WTC11 (cell line): ENCODE measurements around the gene ASS1. TPM values are rescaled to one million over a fixed set of nuclear protein-coding genes. Genes with fewer than 3 reads are reported as not detected.
A peak's percentile ranks its signal among the peaks of the same experiment; 100 is the strongest.

ENCODE experiments used
- ATAC-seq: fragments of 200-7000 bp; cut with Tn5 transposase; 2 replicates; pipeline ENCODE4 v1.10.0; 2021; ENCODE audit warnings: mild to moderate bottlenecking, moderate library complexity
- CTCF ChIA-PET: fragments of 300-600 bp; sonication (Branson Sonifier 250); formaldehyde crosslinking; loops from one replicate; lab custom pipeline; 2021; ENCODE audit warnings: antibody characterized with exemption; lab: Charles Lee
- POLR2A ChIA-PET: fragments of 350-600 bp; sonication (Branson Sonifier 250); formaldehyde crosslinking; loops from one replicate; lab custom pipeline; 2021; ENCODE audit warnings: antibody characterized with exemption; lab: Charles Lee
- DNase-seq: peaks from one replicate; pipeline ENCODE4 v3.0.0; 2021; ENCODE audit warnings: low spot score
- H3K27ac Mint-ChIP-seq: 2 replicates; pipeline ENCODE4 v1.8.0; 2021; ENCODE audit warnings: mixed read lengths
- H3K27me3 Mint-ChIP-seq: 2 replicates; pipeline ENCODE4 v1.8.0; 2021; ENCODE audit warnings: low read depth, mild to moderate bottlenecking, moderate library complexity, mixed read lengths
- H3K36me3 Mint-ChIP-seq: 2 replicates; pipeline ENCODE4 v1.8.0; 2021; ENCODE audit warnings: mixed read lengths
- H3K4me1 Mint-ChIP-seq: 2 replicates; pipeline ENCODE4 v1.8.0; 2022; ENCODE audit warnings: mixed read lengths
- H3K4me3 Mint-ChIP-seq: 2 replicates; pipeline ENCODE4 v1.8.0; 2021; ENCODE audit warnings: mild to moderate bottlenecking, moderate library complexity, mixed read lengths
- H3K9me3 Mint-ChIP-seq: 2 replicates; pipeline ENCODE4 v1.8.0; 2021; ENCODE audit warnings: mixed read lengths
- CBFB ChIP-seq: sonication (generic); formaldehyde crosslinking; IDR thresholded peaks from 2 replicates; pipeline ENCODE4 v1.8.1; 2022; ENCODE audit warnings: mild to moderate bottlenecking, low read depth, missing genetic modification reagents
- CREB1 ChIP-seq: sonication (generic); formaldehyde crosslinking; IDR thresholded peaks from 2 replicates; pipeline ENCODE4 v1.8.0; 2023; ENCODE audit warnings: mild to moderate bottlenecking, missing genetic modification reagents
- GABPB1 ChIP-seq: sonication (generic); formaldehyde crosslinking; IDR thresholded peaks from 2 replicates; pipeline ENCODE4 v1.8.1; 2023; ENCODE audit warnings: mild to moderate bottlenecking, missing genetic modification reagents
- GRHL2 ChIP-seq: fragments of 250-450 bp; sonication (Bioruptor Pico); IDR thresholded peaks from 2 replicates; pipeline ENCODE4 v1.8.0; 2022; ENCODE audit warnings: mild to moderate bottlenecking, moderate library complexity; ENCODE audit not compliant: insufficient replicate concordance, severe bottlenecking
- IRF2 ChIP-seq: sonication (generic); formaldehyde crosslinking; IDR thresholded peaks from 2 replicates; pipeline ENCODE4 v1.8.0; 2022; ENCODE audit warnings: low read depth, missing genetic modification reagents, borderline replicate concordance
- NR3C1 ChIP-seq: sonication (generic); formaldehyde crosslinking; conservative IDR thresholded peaks from 2 replicates; pipeline ENCODE4 v1.8.1; 2023; ENCODE audit warnings: low read depth, mild to moderate bottlenecking, missing genetic modification reagents
- OVOL2 ChIP-seq: fragments of 250-450 bp; sonication (Bioruptor Pico); IDR thresholded peaks from 2 replicates; pipeline ENCODE4 v1.9.0; 2021; ENCODE audit warnings: mild to moderate bottlenecking, borderline replicate concordance
- SOX15 ChIP-seq: fragments of 250-450 bp; sonication (Bioruptor Pico); IDR thresholded peaks from 2 replicates; pipeline ENCODE4 v1.9.0; 2021; ENCODE audit warnings: mild to moderate bottlenecking
- ZNF121 ChIP-seq: sonication (generic); formaldehyde crosslinking; IDR thresholded peaks from 2 replicates; pipeline ENCODE4 v1.8.0; 2023; ENCODE audit warnings: missing genetic modification reagents
- ZNF138 ChIP-seq: sonication (generic); formaldehyde crosslinking; conservative IDR thresholded peaks from 2 replicates; pipeline ENCODE4 v1.8.1; 2022; ENCODE audit warnings: mild to moderate bottlenecking, moderate library complexity, missing genetic modification reagents
- ZNF219 ChIP-seq: sonication (generic); formaldehyde crosslinking; IDR thresholded peaks from 2 replicates; pipeline ENCODE4 v1.8.0; 2023; ENCODE audit warnings: missing genetic modification reagents, mild to moderate bottlenecking, borderline replicate concordance
- ZNF263 ChIP-seq: sonication (generic); formaldehyde crosslinking; IDR thresholded peaks from 2 replicates; pipeline ENCODE4 v1.8.1; 2022; ENCODE audit warnings: low read depth, mild to moderate bottlenecking, moderate library complexity, missing genetic modification reagents
- ZNF671 ChIP-seq: fragments of 250-450 bp; sonication (Bioruptor Pico); IDR thresholded peaks from 2 replicates; pipeline ENCODE4 v1.8.0; 2021; ENCODE audit warnings: mild to moderate bottlenecking
- total RNA-seq: library from RNA; stranded (reverse); gene quantifications from 3 replicates; pipeline ENCODE4 v1.2.3, GENCODE V29; 2021
- TF ChIP-seq, protein P1 (sequence below): sonication (generic); formaldehyde crosslinking; IDR thresholded peaks from 2 replicates; pipeline ENCODE4 v1.8.1; 2023; ENCODE audit warnings: mild to moderate bottlenecking, missing genetic modification reagents
- TF ChIP-seq, protein P2 (sequence below): sonication (generic); formaldehyde crosslinking; IDR thresholded peaks from 2 replicates; pipeline ENCODE4 v1.8.1; 2022; ENCODE audit warnings: mild to moderate bottlenecking, missing genetic modification reagents, moderate library complexity, borderline replicate concordance

ASS1 gene
- total RNA-seq, 1 experiment from 2014 or later: 95.7 TPM

DNA sequence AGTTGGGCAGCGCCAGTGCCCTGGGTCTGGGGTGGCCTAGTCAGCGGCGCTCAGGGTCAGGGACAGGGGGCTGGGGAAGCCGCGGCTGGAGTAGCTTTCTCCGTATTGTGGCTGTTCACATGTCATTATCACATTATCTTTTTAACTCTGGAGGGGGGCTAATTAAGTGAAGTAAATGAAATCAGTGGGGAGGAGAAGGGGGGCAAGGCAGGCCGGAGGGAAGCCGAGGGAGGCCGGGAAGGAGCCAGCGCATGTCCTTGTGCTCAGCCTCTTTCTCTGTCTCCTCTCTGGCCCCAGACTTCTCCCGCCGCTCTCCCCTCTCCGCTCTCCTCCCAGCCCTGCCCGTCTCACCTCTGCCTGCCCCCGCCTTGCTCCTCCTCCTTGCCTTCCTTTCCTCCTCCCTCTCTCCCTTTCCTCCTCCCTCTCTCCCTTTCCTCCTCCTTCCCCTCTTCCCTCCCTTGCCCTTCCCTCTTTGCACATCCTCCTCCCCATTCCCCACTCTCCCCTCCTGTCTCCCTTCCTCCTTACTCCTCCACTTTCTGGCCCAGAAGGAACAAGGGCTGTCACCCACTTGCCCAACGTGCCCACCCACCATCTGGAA is 38.7 kb downstream of the ASS1 start:
- POLR2A ChIA-PET: no interaction called here
- Mint-ChIP-seq H3K27me3 (no peaks in the 10 kb centered on the region), H3K9me3 (no peaks in the 10 kb centered on the region), H3K36me3 (no peaks in the 10 kb centered on the region), H3K27ac (no peak overlapping the region), H3K4me1 (0 out of 2 replicates have a peak, but pooled peaks cover 3% of the 10 kb centered on the region), H3K4me3 (no peak overlapping the region)
- ATAC-seq: peak; percentile 47
- no peak for DNase-seq
- CTCF ChIA-PET: no interaction called here
- TF ChIP-seq GABPB1 (no peak), ZNF263 (peak; percentile 77; the same call in 1 of the 2 replicates)

DNA sequence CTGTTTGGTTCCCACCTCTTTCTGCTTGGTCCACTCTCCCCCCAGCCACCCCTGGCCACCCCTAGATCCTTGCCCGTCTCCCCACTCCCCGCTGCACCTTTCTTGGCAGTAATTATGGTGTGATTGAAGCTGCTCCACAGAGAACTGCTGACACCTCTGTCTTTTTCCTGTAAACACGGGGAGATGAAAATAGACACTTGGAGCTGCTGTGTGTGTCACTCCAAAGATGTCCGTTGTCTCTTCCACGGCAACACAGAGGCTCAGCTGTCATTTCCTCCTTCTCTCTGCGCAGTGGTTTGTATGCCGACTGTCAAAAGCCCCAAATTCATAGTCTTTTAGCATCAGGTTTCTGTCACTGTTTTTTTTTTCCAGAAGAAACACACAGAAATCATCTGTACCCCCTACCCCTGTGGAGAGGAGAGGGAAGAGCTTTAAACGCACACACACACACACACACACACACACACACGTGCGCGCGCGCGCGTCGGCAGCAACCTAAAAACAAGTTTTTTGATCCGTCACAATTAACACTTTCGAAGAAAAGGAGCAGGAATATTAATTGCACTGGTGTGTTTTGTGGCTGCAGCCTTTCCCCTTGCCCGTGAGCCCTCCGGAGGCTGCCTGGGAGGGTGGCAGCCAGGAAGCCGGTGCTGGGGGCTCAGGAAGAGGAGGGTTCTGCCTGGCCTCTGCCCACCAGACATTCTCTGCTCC is 39.8 kb downstream of the ASS1 start:
- no peak overlapping the region; the same call in 1 of the 2 replicates for H3K27ac Mint-ChIP-seq
- CTCF ChIA-PET: interaction anchor here (0.7 to 1.3 kb wide), 2 partner anchors 151 to 199 kb away, joined by 3 read pairs; no protein-coding TSS in a partner anchor
- H3K4me1 Mint-ChIP-seq: 0 out of 2 replicates have a peak, but pooled peaks cover 3% of the 10 kb centered on the region
- ATAC-seq: no peak
- H3K9me3 Mint-ChIP-seq: no peaks in the 10 kb centered on the region
- DNase-seq: no peak
- POLR2A ChIA-PET: no interaction called here
- no peaks in the 10 kb centered on the region for H3K36me3 Mint-ChIP-seq
- no peak for TF ChIP-seq CBFB (CRISPR knock-in tag)
- no peak for TF ChIP-seq ZNF219
- TF ChIP-seq CREB1 (CRISPR knock-in tag): no peak
- TF ChIP-seq, all 79 proteins: peak for 0
- no peak overlapping the region for H3K4me3 Mint-ChIP-seq
- H3K27me3 Mint-ChIP-seq: no peaks in the 10 kb centered on the region

DNA sequence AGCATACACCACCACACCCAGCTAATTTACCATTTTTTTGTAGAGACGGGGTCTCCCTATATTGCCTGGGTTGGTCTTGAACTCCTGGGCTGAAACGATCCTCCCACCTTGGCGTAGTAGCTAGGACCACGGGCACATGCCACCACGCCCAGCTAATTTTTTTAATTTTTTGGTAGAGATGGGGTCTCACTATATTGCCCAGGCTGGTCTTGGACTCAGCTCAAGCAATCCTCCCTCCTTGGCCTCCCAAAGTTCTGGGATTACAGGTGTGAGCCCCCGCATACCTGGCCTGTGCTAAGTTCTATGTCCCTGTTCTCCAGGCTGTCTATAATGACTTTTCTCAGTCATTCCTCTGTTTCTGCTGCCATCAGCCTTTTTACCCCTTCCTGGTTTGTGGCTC is 41.3 kb downstream of the ASS1 start:
- ChIA-PET CTCF (interaction anchor here (0.6 to 1.3 kb wide), 3 partner anchors 21 to 222 kb away, joined by 3 read pairs; no protein-coding TSS in a partner anchor), POLR2A (no interaction called here)
- TF ChIP-seq IRF2 (CRISPR knock-in tag): no peak
- TF ChIP-seq ZNF121: peak; percentile 62; the same call in 1 of the 2 replicates
- TF ChIP-seq, all 79 proteins: peak for 1
- H3K4me1 Mint-ChIP-seq: 0 out of 2 replicates have a peak, but pooled peaks cover 5% of the 10 kb centered on the region
- no peak overlapping the region for H3K27ac Mint-ChIP-seq
- no peaks in the 10 kb centered on the region for H3K9me3 Mint-ChIP-seq
- H3K27me3 Mint-ChIP-seq: no peaks in the 10 kb centered on the region
- ATAC-seq (no peak), DNase-seq (no peak)
- no peaks in the 10 kb centered on the region for H3K36me3 Mint-ChIP-seq
- no peak overlapping the region for H3K4me3 Mint-ChIP-seq

DNA sequence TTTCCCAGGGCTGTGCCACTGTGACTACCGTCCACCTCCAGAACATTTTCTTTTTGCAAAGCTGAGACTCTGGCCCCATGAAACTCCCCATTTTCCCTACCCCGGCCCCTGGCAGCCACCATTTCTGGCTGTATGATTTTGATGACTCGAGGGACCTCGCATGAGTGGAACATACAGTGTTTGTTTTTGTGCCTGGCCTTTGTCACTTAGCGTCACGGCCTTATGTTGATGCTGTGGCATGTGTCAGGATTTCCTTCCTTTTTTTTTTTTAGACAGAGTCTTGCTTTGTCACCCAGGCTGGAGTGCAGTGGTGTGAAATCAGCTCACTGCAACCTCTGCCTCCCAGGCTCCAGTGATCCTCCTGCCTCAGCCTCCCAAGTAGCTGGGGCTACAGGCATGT is 42.7 kb downstream of the ASS1 start:
- Mint-ChIP-seq H3K27ac (no peak overlapping the region), H3K36me3 (no peaks in the 10 kb centered on the region), H3K4me1 (0 out of 2 replicates have a peak, but pooled peaks cover 5% of the 10 kb centered on the region), H3K9me3 (no peaks in the 10 kb centered on the region), H3K4me3 (no peak overlapping the region), H3K27me3 (no peaks in the 10 kb centered on the region)
- DNase-seq: no peak
- CTCF ChIA-PET: interaction anchor here (0.7 kb wide), 1 partner anchor 49 kb away, joined by 3 read pairs; no protein-coding TSS in a partner anchor
- POLR2A ChIA-PET: no interaction called here
- TF ChIP-seq NR3C1 (CRISPR knock-in tag): no peak
- no peak for TF ChIP-seq SOX15 (CRISPR knock-in tag)
- no peak for TF ChIP-seq OVOL2 (CRISPR knock-in tag)
- TF ChIP-seq, protein P1, sequence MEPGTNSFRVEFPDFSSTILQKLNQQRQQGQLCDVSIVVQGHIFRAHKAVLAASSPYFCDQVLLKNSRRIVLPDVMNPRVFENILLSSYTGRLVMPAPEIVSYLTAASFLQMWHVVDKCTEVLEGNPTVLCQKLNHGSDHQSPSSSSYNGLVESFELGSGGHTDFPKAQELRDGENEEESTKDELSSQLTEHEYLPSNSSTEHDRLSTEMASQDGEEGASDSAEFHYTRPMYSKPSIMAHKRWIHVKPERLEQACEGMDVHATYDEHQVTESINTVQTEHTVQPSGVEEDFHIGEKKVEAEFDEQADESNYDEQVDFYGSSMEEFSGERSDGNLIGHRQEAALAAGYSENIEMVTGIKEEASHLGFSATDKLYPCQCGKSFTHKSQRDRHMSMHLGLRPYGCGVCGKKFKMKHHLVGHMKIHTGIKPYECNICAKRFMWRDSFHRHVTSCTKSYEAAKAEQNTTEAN (CRISPR knock-in tag): no peak
- TF ChIP-seq ZNF671 (CRISPR knock-in tag): no peak
- no peak for TF ChIP-seq ZNF138 (CRISPR knock-in tag)
- no peak for TF ChIP-seq ZNF121
- TF ChIP-seq, protein P2, sequence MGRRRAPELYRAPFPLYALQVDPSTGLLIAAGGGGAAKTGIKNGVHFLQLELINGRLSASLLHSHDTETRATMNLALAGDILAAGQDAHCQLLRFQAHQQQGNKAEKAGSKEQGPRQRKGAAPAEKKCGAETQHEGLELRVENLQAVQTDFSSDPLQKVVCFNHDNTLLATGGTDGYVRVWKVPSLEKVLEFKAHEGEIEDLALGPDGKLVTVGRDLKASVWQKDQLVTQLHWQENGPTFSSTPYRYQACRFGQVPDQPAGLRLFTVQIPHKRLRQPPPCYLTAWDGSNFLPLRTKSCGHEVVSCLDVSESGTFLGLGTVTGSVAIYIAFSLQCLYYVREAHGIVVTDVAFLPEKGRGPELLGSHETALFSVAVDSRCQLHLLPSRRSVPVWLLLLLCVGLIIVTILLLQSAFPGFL: no peak
- TF ChIP-seq GRHL2 (CRISPR knock-in tag): no peak
- ATAC-seq: no peak
